ENCODE measurements around the gene OR10K1. TPM values are rescaled to one million over a fixed set of nuclear protein-coding genes. Genes with fewer than 3 reads are reported as not detected.

Gene OR10K1
- total RNA-seq, 1 experiment from 2014 or later: not detected

GRCh38 chr1:158434741-158435140 is 26.9 kb upstream of the OR10K1 start:
- no peaks in the 10 kb centered on the region for H3K9me3 ChIP-seq
- peaks cover 3% of the 10 kb centered on the region for H3K27me3 Mint-ChIP-seq (ENCODE audit: insufficient read depth, unreplicated experiment)
- ChIA-PET CTCF (no interaction called here), POLR2A (no interaction called here)
- no peaks in the 10 kb centered on the region for H3K36me3 ChIP-seq (ENCODE audit: control insufficient read depth, insufficient read depth, low read length)
- DNase-seq: no peak
- no peak overlapping the region for H3K4me3 Mint-ChIP-seq (ENCODE audit: unreplicated experiment)
- no TSS peak for BruUV-seq (replicated peaks)
- no peaks in the 10 kb centered on the region for H3K36me3 Mint-ChIP-seq (ENCODE audit: insufficient read depth, unreplicated experiment)
- no peaks in the 10 kb centered on the region for H3K4me1 Mint-ChIP-seq (ENCODE audit: low read depth, unreplicated experiment)
- H3K9me3 Mint-ChIP-seq (ENCODE audit: unreplicated experiment): no peaks in the 10 kb centered on the region
- TF ChIP-seq, protein P1, sequence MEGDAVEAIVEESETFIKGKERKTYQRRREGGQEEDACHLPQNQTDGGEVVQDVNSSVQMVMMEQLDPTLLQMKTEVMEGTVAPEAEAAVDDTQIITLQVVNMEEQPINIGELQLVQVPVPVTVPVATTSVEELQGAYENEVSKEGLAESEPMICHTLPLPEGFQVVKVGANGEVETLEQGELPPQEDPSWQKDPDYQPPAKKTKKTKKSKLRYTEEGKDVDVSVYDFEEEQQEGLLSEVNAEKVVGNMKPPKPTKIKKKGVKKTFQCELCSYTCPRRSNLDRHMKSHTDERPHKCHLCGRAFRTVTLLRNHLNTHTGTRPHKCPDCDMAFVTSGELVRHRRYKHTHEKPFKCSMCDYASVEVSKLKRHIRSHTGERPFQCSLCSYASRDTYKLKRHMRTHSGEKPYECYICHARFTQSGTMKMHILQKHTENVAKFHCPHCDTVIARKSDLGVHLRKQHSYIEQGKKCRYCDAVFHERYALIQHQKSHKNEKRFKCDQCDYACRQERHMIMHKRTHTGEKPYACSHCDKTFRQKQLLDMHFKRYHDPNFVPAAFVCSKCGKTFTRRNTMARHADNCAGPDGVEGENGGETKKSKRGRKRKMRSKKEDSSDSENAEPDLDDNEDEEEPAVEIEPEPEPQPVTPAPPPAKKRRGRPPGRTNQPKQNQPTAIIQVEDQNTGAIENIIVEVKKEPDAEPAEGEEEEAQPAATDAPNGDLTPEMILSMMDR (IDR thresholded peaks at IDR 0.05; ENCODE audit: insufficient read depth in 1 of 2, low read depth in 1 of 2, low read length in 1 of 2, severe bottlenecking in 1 of 2, unreplicated experiment in 1 of 2): no peak
- no peak overlapping the region for H3K4me3 ChIP-seq (ENCODE audit: low read depth, low read length)
- no peaks in the 10 kb centered on the region for H3K27me3 ChIP-seq (replicated peaks; ENCODE audit: control insufficient read depth, insufficient read depth, low read length)
- intact Hi-C loops (cut with micrococcal nuclease; ENCODE audit: unreplicated experiment): no loop called here
- H3K27ac Mint-ChIP-seq (ENCODE audit: unreplicated experiment): no peak overlapping the region
- no peaks in the 10 kb centered on the region for H3K4me1 ChIP-seq

- TF ChIP-seq, protein P1 (IDR thresholded peaks at IDR 0.05; ENCODE audit: insufficient read depth in 1 of 2, low read depth in 1 of 2, low read length in 1 of 2, severe bottlenecking in 1 of 2, unreplicated experiment in 1 of 2): no peak
- Histone ChIP-seq H3K27me3 (replicated peaks; ENCODE audit: control insufficient read depth, insufficient read depth, low read length) (no peaks in the 10 kb centered on the region), H3K4me3 (ENCODE audit: low read depth, low read length) (no peak overlapping the region), H3K9me3 (no peaks in the 10 kb centered on the region), H3K4me1 (no peaks in the 10 kb centered on the region), H3K36me3 (ENCODE audit: control insufficient read depth, insufficient read depth, low read length) (no peaks in the 10 kb centered on the region)
- H3K4me3 Mint-ChIP-seq (ENCODE audit: unreplicated experiment): no peak overlapping the region
- no peak overlapping the region for H3K27ac Mint-ChIP-seq (ENCODE audit: unreplicated experiment)
- DNase-seq: no peak
- intact Hi-C loops (cut with micrococcal nuclease; ENCODE audit: unreplicated experiment): no loop called here
- BruUV-seq (replicated peaks): no TSS peak
- H3K27me3 Mint-ChIP-seq (ENCODE audit: insufficient read depth, unreplicated experiment): no peaks in the 10 kb centered on the region
- ChIA-PET CTCF (no interaction called here), POLR2A (no interaction called here)
- no peaks in the 10 kb centered on the region for H3K36me3 Mint-ChIP-seq (ENCODE audit: insufficient read depth, unreplicated experiment)
- no peaks in the 10 kb centered on the region for H3K9me3 Mint-ChIP-seq (ENCODE audit: unreplicated experiment)
- H3K4me1 Mint-ChIP-seq (ENCODE audit: low read depth, unreplicated experiment): no peaks in the 10 kb centered on the region
Observed at GRCh38 chr1:158445376-158445775, 16.3 kb upstream of the OR10K1 start.

DNA sequence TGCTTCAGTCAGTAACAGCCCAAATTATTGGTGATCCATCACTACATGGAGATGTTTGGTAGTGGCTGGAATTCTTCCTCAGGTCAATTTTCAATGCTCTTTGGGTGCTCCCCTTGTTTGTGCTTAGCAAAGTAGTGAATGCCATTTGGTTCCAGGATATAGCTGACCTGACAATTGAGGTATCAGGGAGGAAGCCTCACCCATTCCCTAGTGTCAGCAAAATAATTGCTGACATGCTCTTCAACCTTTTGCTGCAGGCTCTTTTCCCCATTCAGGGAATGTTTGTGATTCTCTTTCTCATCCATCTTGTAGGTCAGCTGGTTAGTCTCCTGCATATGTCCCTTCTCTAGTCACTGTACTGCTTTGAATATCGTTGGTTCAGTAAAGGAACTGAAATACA is 7.1 kb upstream of the OR10K1 start:
- Mint-ChIP-seq H3K36me3 (ENCODE audit: insufficient read depth, unreplicated experiment) (no peaks in the 10 kb centered on the region), H3K4me3 (ENCODE audit: unreplicated experiment) (no peak overlapping the region), H3K27ac (ENCODE audit: unreplicated experiment) (no peak overlapping the region), H3K27me3 (ENCODE audit: insufficient read depth, unreplicated experiment) (no peaks in the 10 kb centered on the region), H3K9me3 (ENCODE audit: unreplicated experiment) (no peaks in the 10 kb centered on the region), H3K4me1 (ENCODE audit: low read depth, unreplicated experiment) (no peaks in the 10 kb centered on the region)
- H3K36me3 ChIP-seq (ENCODE audit: control insufficient read depth, insufficient read depth, low read length): no peaks in the 10 kb centered on the region
- no peak for DNase-seq
- no peaks in the 10 kb centered on the region for H3K4me1 ChIP-seq
- no peaks in the 10 kb centered on the region for H3K9me3 ChIP-seq
- TF ChIP-seq, protein P1 (IDR thresholded peaks at IDR 0.05; ENCODE audit: insufficient read depth in 1 of 2, low read depth in 1 of 2, low read length in 1 of 2, severe bottlenecking in 1 of 2, unreplicated experiment in 1 of 2): no peak
- intact Hi-C loops (cut with micrococcal nuclease; ENCODE audit: unreplicated experiment): no loop called here
- CTCF ChIA-PET: no interaction called here
- H3K27me3 ChIP-seq (replicated peaks; ENCODE audit: control insufficient read depth, insufficient read depth, low read length): no peaks in the 10 kb centered on the region
- no TSS peak for BruUV-seq (replicated peaks)
- POLR2A ChIA-PET: no interaction called here
- no peak overlapping the region for H3K4me3 ChIP-seq (ENCODE audit: low read depth, low read length)
